ENCODE results near the gene VPS33B. TPM values are rescaled to one million over a fixed set of nuclear protein-coding genes. Genes with fewer than 3 reads are reported as not detected.

The VPS33B gene
- total RNA-seq, 1 experiment from 2014 or later, result 11.7 TPM

- no peaks in the 10 kb centered on the region for H3K9me3 Mint-ChIP-seq (ENCODE audit: unreplicated experiment)
Measured at GRCh38 chr15:91045065-91045464, 22.7 kb upstream of the VPS33B start.

GRCh38 chr15:91043202-91043874 is 20.9 kb upstream of the VPS33B start:
- ChIA-PET CTCF (interaction anchor here (0.6 to 2.1 kb wide), 7 partner anchors 10 to 228 kb away, joined by 3 to 11 read pairs (median 4); no protein-coding TSS in a partner anchor), POLR2A (interaction anchor here (0.7 kb wide), 1 partner anchor 1039 kb away, joined by 3 read pairs; no protein-coding TSS in a partner anchor)
- intact Hi-C loops (cut with micrococcal nuclease), result no loop called here
- no peak for TF ChIP-seq CTCF (IDR thresholded peaks at IDR 0.05; ENCODE audit: unreplicated experiment)
- no peak overlapping the region for H3K4me3 Mint-ChIP-seq (ENCODE audit: unreplicated experiment)
- H3K27me3 Mint-ChIP-seq (ENCODE audit: insufficient read depth, unreplicated experiment), result peaks cover 7% of the 10 kb centered on the region
- H3K27ac Mint-ChIP-seq (ENCODE audit: low read depth, unreplicated experiment), result no peak overlapping the region
- BruUV-seq (replicated peaks), result no TSS peak
- no peaks in the 10 kb centered on the region for H3K4me1 Mint-ChIP-seq (ENCODE audit: insufficient read depth, unreplicated experiment)
- H3K36me3 Mint-ChIP-seq (ENCODE audit: insufficient read depth, unreplicated experiment), result no peaks in the 10 kb centered on the region
- DNase-seq (ENCODE audit: unreplicated experiment), result no peak
- no peaks in the 10 kb centered on the region for H3K9me3 Mint-ChIP-seq (ENCODE audit: unreplicated experiment)

More at GRCh38 chr15:91045065-91045464, 22.7 kb upstream of the VPS33B start:
- Mint-ChIP-seq H3K27ac (ENCODE audit: low read depth, unreplicated experiment) (no peak overlapping the region), H3K4me3 (ENCODE audit: unreplicated experiment) (no peak overlapping the region), H3K36me3 (ENCODE audit: insufficient read depth, unreplicated experiment) (no peaks in the 10 kb centered on the region), H3K27me3 (ENCODE audit: insufficient read depth, unreplicated experiment) (peaks cover 10% of the 10 kb centered on the region), H3K4me1 (ENCODE audit: insufficient read depth, unreplicated experiment) (no peaks in the 10 kb centered on the region)
- DNase-seq (ENCODE audit: unreplicated experiment), result no peak
- intact Hi-C loops (cut with micrococcal nuclease), result no loop called here
- ChIA-PET CTCF (interaction anchor here (0.9 to 2.1 kb wide), 4 partner anchors 10 to 174 kb away, joined by 3 to 11 read pairs (median 5); no protein-coding TSS in a partner anchor), POLR2A (interaction anchor here (0.7 kb wide), 1 partner anchor 89 kb away, joined by 3 read pairs; no protein-coding TSS in a partner anchor)
- no peak for TF ChIP-seq CTCF (IDR thresholded peaks at IDR 0.05; ENCODE audit: unreplicated experiment)
- BruUV-seq (replicated peaks), result no TSS peak

- CTCF ChIA-PET, result interaction anchor here (0.6 to 1.4 kb wide), 5 partner anchors 8 to 281 kb away, joined by 3 to 4 read pairs (median 4); no protein-coding TSS in a partner anchor
- no peak overlapping the region for H3K4me3 Mint-ChIP-seq (ENCODE audit: unreplicated experiment)
- H3K27ac Mint-ChIP-seq (ENCODE audit: low read depth, unreplicated experiment), result no peak overlapping the region
- no peak for DNase-seq (ENCODE audit: unreplicated experiment)
- intact Hi-C loops (cut with micrococcal nuclease), result no loop called here
- no peak for TF ChIP-seq CTCF (IDR thresholded peaks at IDR 0.05; ENCODE audit: unreplicated experiment)
- BruUV-seq (replicated peaks), result no TSS peak
- H3K36me3 Mint-ChIP-seq (ENCODE audit: insufficient read depth, unreplicated experiment), result no peaks in the 10 kb centered on the region
- peaks cover 8% of the 10 kb centered on the region for H3K27me3 Mint-ChIP-seq (ENCODE audit: insufficient read depth, unreplicated experiment)
- H3K4me1 Mint-ChIP-seq (ENCODE audit: insufficient read depth, unreplicated experiment), result no peaks in the 10 kb centered on the region
- H3K9me3 Mint-ChIP-seq (ENCODE audit: unreplicated experiment), result no peaks in the 10 kb centered on the region
- POLR2A ChIA-PET, result no interaction called here
Measured at GRCh38 chr15:91040856-91041255, 18.5 kb upstream of the VPS33B start.

GRCh38 chr15:91039996-91040395 is 17.6 kb upstream of the VPS33B start:
- Mint-ChIP-seq H3K9me3 (ENCODE audit: unreplicated experiment) (no peaks in the 10 kb centered on the region), H3K27me3 (ENCODE audit: insufficient read depth, unreplicated experiment) (peaks cover 16% of the 10 kb centered on the region), H3K27ac (ENCODE audit: low read depth, unreplicated experiment) (no peak overlapping the region), H3K4me3 (ENCODE audit: unreplicated experiment) (no peak overlapping the region), H3K4me1 (ENCODE audit: insufficient read depth, unreplicated experiment) (no peaks in the 10 kb centered on the region), H3K36me3 (ENCODE audit: insufficient read depth, unreplicated experiment) (no peaks in the 10 kb centered on the region)
- intact Hi-C loops (cut with micrococcal nuclease), result no loop called here
- no peak for TF ChIP-seq CTCF (IDR thresholded peaks at IDR 0.05; ENCODE audit: unreplicated experiment)
- no peak for DNase-seq (ENCODE audit: unreplicated experiment)
- CTCF ChIA-PET, result no interaction called here
- POLR2A ChIA-PET, result no interaction called here
- no TSS peak for BruUV-seq (replicated peaks)
